DND-41 (cell line): ENCODE data around the gene FAM107B.

Experiments used
- ATAC-seq: fragments of 200-7000 bp; cut with Tn5 transposase; 3 replicates; pipeline ENCODE4 v1.9.1; 2021; ENCODE audit warnings: low read depth; ENCODE audit not compliant: insufficient read depth
- DNase-seq: peaks from one replicate; pipeline ENCODE4 v3.0.0-alpha.2; 2020
- H2AFZ ChIP-seq: 2 replicates; pipeline ENCODE4 v1.6.0; 2012; ENCODE audit warnings: low read depth, low read length
- H3K27ac ChIP-seq: 2 replicates; pipeline ENCODE4 v1.5.1; 2012; ENCODE audit warnings: low read length, inconsistent platforms
- H3K27me3 ChIP-seq: fragments of 200-600 bp; sonication (generic); 2 replicates; pipeline ENCODE4 v1.6.0; 2012; ENCODE audit warnings: low read length, mild to moderate bottlenecking, inconsistent platforms; ENCODE audit not compliant: insufficient read depth, poor library complexity
- H3K36me3 ChIP-seq: 2 replicates; pipeline ENCODE4 v1.5.1; 2012; ENCODE audit warnings: low read length, inconsistent platforms; ENCODE audit not compliant: insufficient read depth
- H3K4me1 ChIP-seq: 2 replicates; pipeline ENCODE4 v1.5.1; 2012; ENCODE audit warnings: mild to moderate bottlenecking, low read length; ENCODE audit not compliant: insufficient read depth
- H3K4me2 ChIP-seq: 2 replicates; pipeline ENCODE4 v1.6.0; 2012; ENCODE audit warnings: mild to moderate bottlenecking, moderate library complexity, low read length, inconsistent platforms; ENCODE audit not compliant: insufficient read depth
- H3K4me3 ChIP-seq, 2 experiments: fragments of 200-600 bp in 1 of 2; shearing (Covaris generic) in 1 of 2; 2 replicates each; pipeline ENCODE4 v1.5.1; 2012 to 2016; ENCODE audit warnings: inconsistent platforms in 2 of 2, low read length in 2 of 2, mild to moderate bottlenecking in 2 of 2, low read depth in 1 of 2, moderate library complexity in 1 of 2
- H3K79me2 ChIP-seq: 2 replicates; pipeline ENCODE4 v1.6.0; 2012; ENCODE audit warnings: low read length, inconsistent platforms; ENCODE audit not compliant: insufficient read depth
- H3K9ac ChIP-seq: 2 replicates; pipeline ENCODE4 v1.6.0; 2012; ENCODE audit warnings: low read depth, mild to moderate bottlenecking, inconsistent platforms, low read length, moderate library complexity
- H3K9me3 ChIP-seq: 2 replicates; pipeline ENCODE4 v1.5.1; 2012; ENCODE audit warnings: low read length, moderate library complexity, mild to moderate bottlenecking, inconsistent platforms; ENCODE audit not compliant: insufficient read depth, severe bottlenecking
- H4K20me1 ChIP-seq: 2 replicates; pipeline ENCODE4 v1.6.0; 2012; ENCODE audit warnings: low read length; ENCODE audit not compliant: insufficient read depth
- CTCF ChIP-seq: IDR thresholded peaks from 2 replicates; pipeline ENCODE4 v1.5.1; 2012; ENCODE audit warnings: borderline replicate concordance, low read length, moderate library complexity, mild to moderate bottlenecking; ENCODE audit not compliant: poor library complexity, severe bottlenecking; ENCODE audit errors: extremely low read depth
- EZH2 ChIP-seq: IDR thresholded peaks from 3 replicates; pipeline ENCODE4 v1.6.1; 2012; ENCODE audit warnings: borderline replicate concordance, low read depth, mild to moderate bottlenecking, moderate library complexity, low read length, inconsistent platforms; ENCODE audit not compliant: severe bottlenecking

FAM107B gene

GRCh38 chr10:14601872-14602725 is 172.6 kb downstream of the FAM107B start:
- no peak overlapping the region for H3K27ac ChIP-seq

DNA sequence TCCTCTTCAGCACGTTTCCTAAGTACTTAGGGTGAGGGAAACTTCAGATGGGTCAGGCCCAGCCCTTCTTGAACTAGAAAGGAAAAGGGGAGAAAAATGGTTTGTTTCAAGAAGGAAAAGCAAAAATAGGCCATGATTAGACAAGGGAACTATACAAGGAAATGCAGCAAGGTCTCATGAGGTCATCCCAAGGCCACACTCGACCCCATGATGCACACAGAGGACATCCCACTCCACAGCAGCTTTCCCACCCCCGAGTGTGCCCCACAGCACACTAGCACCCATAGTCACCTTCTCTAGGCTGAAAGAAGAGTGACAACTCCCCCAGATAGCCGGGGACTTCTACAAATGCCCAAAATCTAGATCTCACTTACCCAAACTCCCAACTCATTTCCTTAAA is 173.4 kb downstream of the FAM107B start:
- peaks cover 3% of the 10 kb centered on the region for H3K27me3 ChIP-seq
- H2AFZ ChIP-seq = no peak overlapping the region
- H3K36me3 ChIP-seq = no peaks in the 10 kb centered on the region
- H3K27ac ChIP-seq = no peak overlapping the region
- no peak overlapping the region for H3K4me3 ChIP-seq
- no peak overlapping the region for H3K4me2 ChIP-seq
- TF ChIP-seq EZH2 (no peak), CTCF (no peak)
- ATAC-seq (no peak), DNase-seq (no peak)
- no peaks in the 10 kb centered on the region for H3K9me3 ChIP-seq
- no peaks in the 10 kb centered on the region for H3K79me2 ChIP-seq
- no peaks in the 10 kb centered on the region for H4K20me1 ChIP-seq
- H3K4me1 ChIP-seq = no peaks in the 10 kb centered on the region
- H3K9ac ChIP-seq = no peak overlapping the region

More at GRCh38 chr10:14601872-14602725, 172.6 kb downstream of the FAM107B start:
- TF ChIP-seq EZH2 = no peak
- TF ChIP-seq CTCF = no peak
- Histone ChIP-seq H3K36me3 (no peaks in the 10 kb centered on the region), H3K9ac (no peak overlapping the region), H3K9me3 (no peaks in the 10 kb centered on the region), H2AFZ (no peak overlapping the region), H4K20me1 (no peaks in the 10 kb centered on the region), H3K27me3 (peaks cover 3% of the 10 kb centered on the region), H3K79me2 (no peaks in the 10 kb centered on the region), H3K4me2 (no peak overlapping the region), H3K4me1 (no peaks in the 10 kb centered on the region), H3K4me3 (no peak overlapping the region)
- DNase-seq = peak; percentile 45
- peak; percentile 70 for ATAC-seq

GRCh38 chr10:14600065-14600464 is 174.6 kb downstream of the FAM107B start:
- no peaks in the 10 kb centered on the region for H3K9me3 ChIP-seq
- no peaks in the 10 kb centered on the region for H4K20me1 ChIP-seq
- no peaks in the 10 kb centered on the region for H3K79me2 ChIP-seq
- no peaks in the 10 kb centered on the region for H3K36me3 ChIP-seq
- no peak overlapping the region for H2AFZ ChIP-seq
- no peaks in the 10 kb centered on the region for H3K4me1 ChIP-seq
- H3K9ac ChIP-seq = no peak overlapping the region
- TF ChIP-seq CTCF (no peak), EZH2 (no peak)
- H3K27me3 ChIP-seq = no peaks in the 10 kb centered on the region
- DNase-seq = no peak
- H3K4me3 ChIP-seq = no peak overlapping the region
- no peak overlapping the region for H3K4me2 ChIP-seq
- no peak for ATAC-seq
- no peak overlapping the region for H3K27ac ChIP-seq
